Activated T-helper 17 cell treated with anti-CD3 and anti-CD28 coated beads, Interleukin-2, amount 50 U/mL, for 72 hours (primary cell): ENCODE measurements around the gene ULBP1. TPM values are rescaled to one million over a fixed set of nuclear protein-coding genes. Genes with fewer than 3 reads are reported as not detected.
A peak's percentile ranks its signal among the peaks of the same experiment; 100 is the strongest.
"Not testable (repeated sequence)": the region's sequence is repeated elsewhere in the genome, so short reads cannot be mapped to it uniquely, and the experiment has no call there.

ENCODE experiments used
- ATAC-seq: fragments of 150-1000 bp; cut with Tn5 transposase; replicated peaks from 2 replicates; pipeline ENCODE4 v1.10.0; 2021; ENCODE audit warnings: mild to moderate bottlenecking, moderate library complexity
- H3K27ac Mint-ChIP-seq: one replicate; pipeline ENCODE4 v1.8.0; 2022; ENCODE audit warnings: mixed read lengths
- H3K27me3 Mint-ChIP-seq: one replicate; pipeline ENCODE4 v1.8.0; 2022; ENCODE audit warnings: mixed read lengths
- H3K36me3 Mint-ChIP-seq: one replicate; pipeline ENCODE4 v1.8.0; 2022; ENCODE audit warnings: low read depth, mild to moderate bottlenecking, mixed read lengths
- H3K4me1 Mint-ChIP-seq: one replicate; pipeline ENCODE4 v1.8.0; 2022; ENCODE audit warnings: mixed read lengths
- H3K4me3 Mint-ChIP-seq: one replicate; pipeline ENCODE4 v1.8.0; 2022; ENCODE audit warnings: mild to moderate bottlenecking, mixed read lengths
- H3K9me3 Mint-ChIP-seq: one replicate; pipeline ENCODE4 v1.8.0; 2022; ENCODE audit warnings: mixed read lengths
- total RNA-seq, 2 donors: library from RNA; stranded (reverse); gene quantifications; one replicate each; pipeline ENCODE4 v1.2.3, GENCODE V29; 2022

ULBP1 gene
- total RNA-seq, 2 donors from 2014 or later, result 0.35 to 0.48 TPM

DNA sequence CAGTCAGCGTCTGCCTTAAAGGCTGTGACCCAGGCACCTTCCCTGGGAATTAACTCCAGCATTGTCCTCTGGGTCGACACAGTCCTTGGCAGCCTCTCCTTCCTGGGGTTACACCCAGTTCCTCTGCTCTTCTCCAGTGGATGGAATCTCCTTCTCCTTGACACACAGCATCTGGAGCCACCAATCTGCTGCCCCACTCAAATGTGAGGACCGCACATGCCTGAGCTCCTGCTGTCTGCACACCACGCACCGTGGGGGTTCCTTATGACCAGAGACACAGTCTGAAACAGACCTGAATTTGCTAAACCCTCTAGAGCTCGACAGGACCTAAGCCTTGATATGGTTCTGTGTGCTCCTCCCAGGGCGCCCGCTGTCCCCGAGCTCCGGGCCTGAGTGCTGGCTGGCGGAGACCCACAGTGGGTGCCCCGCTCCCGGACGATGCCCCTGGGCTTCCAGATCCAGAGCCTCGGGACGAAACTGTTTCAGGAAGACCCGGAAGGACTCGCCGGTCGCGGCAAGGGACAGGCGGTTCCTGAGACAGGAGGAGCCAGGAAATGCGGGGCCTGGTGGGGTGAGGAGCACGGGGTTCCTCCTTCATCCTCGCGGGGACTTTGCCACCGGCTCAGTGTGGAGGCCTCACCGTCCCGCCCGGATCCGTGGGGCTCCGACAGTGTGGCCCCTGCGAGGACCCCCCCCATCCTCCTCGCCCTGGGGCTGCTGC, 38.3 kb upstream of the ULBP1 start:
- Mint-ChIP-seq H3K9me3 (no peaks in the 10 kb centered on the region), H3K27ac (no peak overlapping the region), H3K36me3 (no peaks in the 10 kb centered on the region), H3K4me1 (peaks cover 18% of the 10 kb centered on the region), H3K4me3 (peak overlapping the region; percentile 58), H3K27me3 (peaks cover 75% of the 10 kb centered on the region)
- ATAC-seq, result no peak

DNA sequence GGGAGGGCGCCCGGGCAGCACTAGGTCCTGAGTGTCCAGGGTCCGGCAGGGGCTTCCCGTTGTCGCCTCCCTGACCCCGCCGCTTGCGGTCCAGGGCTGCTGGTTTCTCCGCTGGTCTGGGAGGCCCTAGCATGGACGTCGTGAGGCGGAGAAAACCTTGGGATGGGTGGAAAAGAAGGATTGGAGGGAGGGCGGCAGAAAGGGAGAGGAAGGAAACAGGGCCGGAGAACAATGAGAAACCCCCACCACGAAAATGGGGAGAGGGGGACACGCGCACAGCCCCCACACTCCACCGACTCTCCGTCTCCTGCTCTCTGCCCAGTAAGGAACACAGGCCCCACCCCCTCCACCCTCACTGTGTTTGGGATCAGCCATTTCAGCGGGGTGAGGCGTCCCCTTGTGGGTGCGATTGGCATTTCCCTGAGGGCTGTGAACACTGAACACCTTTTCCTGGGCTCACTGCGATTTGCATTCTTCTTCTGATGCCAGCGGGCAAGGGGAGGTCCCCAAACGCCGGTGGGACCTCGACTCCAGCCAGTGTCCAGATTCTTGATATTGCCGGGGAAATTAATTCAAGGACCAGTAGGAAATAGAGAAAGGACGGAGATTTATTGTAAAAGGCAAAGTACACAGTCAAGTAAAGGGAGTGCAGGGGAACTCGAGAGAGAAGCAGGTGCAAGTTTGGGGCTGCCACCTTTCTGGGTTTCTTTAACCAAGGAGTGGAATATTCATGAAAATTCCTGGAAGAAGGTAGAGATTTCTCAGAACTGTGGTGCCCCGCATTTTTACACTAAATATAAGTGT, 37.6 kb upstream of the ULBP1 start:
- Mint-ChIP-seq H3K4me3 (peak overlapping the region; percentile 58), H3K27me3 (peaks cover 75% of the 10 kb centered on the region), H3K36me3 (no peaks in the 10 kb centered on the region), H3K27ac (no peak overlapping the region), H3K4me1 (peaks cover 18% of the 10 kb centered on the region), H3K9me3 (no peaks in the 10 kb centered on the region)
- ATAC-seq, result peak; percentile 82

DNA sequence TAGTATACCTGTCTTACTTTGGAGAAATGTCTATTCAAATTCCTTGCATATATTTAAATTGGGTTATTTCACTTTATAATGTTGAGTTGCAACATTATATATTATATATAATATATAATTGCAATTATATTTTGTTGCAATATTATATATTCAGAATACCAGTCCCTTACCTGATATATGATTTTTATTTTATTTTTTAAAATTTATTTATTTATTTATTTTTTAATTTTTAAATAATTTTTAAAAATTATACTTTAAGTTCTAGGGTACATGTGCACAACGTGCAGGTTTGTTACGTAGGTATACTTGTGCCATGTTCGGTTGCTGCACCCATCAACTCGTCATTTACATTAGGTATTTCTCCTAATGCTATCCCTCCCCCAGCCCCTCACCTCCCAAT, 36.7 kb upstream of the ULBP1 start:
- H3K36me3 Mint-ChIP-seq, H3K9me3 Mint-ChIP-seq, H3K4me3 Mint-ChIP-seq, ATAC-seq, H3K27ac Mint-ChIP-seq: not testable (repeated sequence)
- H3K27me3 Mint-ChIP-seq, result peaks cover 77% of the 10 kb centered on the region
- peaks cover 15% of the 10 kb centered on the region for H3K4me1 Mint-ChIP-seq

DNA sequence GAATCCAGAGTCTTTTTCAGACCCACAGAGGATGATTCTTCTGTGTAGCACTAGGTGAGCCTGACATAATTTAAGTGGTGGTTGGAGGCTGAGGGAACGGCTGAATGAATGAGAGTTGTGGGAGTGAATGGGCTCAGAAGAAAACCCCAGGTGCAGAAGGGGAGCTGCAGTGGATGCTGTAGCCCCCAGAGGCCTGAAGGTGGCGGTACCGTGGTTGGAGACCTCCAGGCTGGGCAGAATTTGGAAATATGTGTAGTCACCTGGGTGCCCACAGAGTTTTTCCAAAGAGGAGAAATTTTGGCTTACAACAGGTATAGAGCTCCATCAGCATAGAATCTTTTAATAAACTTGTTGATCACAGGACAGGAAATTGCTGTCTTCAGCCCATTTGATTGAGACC, 34.3 kb upstream of the ULBP1 start:
- Mint-ChIP-seq H3K4me1 (peaks cover 8% of the 10 kb centered on the region), H3K27me3 (peaks cover 79% of the 10 kb centered on the region), H3K27ac (no peak overlapping the region), H3K9me3 (no peaks in the 10 kb centered on the region), H3K36me3 (no peaks in the 10 kb centered on the region), H3K4me3 (no peak overlapping the region)
- ATAC-seq, result no peak

DNA sequence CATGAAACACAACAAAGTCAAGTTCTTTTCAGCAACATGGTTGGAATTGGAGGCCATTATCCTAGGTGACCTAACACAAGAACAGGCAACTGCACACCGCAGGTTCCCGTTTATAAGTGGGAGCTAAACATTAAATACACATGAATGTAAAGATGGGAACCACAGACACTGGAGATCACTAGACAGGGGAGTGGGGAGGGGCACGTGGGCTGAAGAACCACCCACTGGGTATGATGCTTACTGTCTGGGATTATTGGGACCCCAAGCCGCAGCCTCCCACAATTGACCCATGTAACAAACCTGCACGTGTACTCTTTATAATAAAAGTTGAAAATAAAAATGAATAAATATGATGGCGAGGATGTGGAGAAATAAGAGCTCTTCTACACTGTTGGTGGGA, 32.2 kb upstream of the ULBP1 start:
- Mint-ChIP-seq H3K27ac (no peak overlapping the region), H3K4me1 (peaks cover 9% of the 10 kb centered on the region), H3K9me3 (no peaks in the 10 kb centered on the region), H3K27me3 (peaks cover 81% of the 10 kb centered on the region), H3K4me3 (no peak overlapping the region), H3K36me3 (no peaks in the 10 kb centered on the region)
- ATAC-seq, result no peak

DNA sequence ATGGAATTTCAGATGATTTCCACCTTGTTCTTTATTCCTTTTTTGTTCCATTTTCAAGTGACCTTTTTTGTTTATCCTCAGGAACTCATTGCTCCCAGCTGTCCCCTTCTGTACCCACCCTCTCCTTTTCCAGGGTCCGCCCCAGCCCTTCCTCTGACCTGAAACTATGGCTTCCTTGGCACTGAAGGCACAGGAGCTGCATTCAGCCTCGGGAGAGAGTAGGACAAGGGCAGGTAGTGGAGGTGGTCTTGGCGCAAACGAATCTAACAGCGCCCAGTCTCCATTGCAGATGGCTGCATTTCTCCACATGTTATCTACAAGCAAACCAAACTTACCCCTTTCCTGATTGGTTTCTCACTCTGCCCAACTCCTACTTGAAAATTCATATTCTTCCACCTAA, 30.7 kb upstream of the ULBP1 start:
- H3K27ac Mint-ChIP-seq, result no peak overlapping the region
- H3K4me3 Mint-ChIP-seq, result no peak overlapping the region
- ATAC-seq, result no peak
- H3K9me3 Mint-ChIP-seq, result no peaks in the 10 kb centered on the region
- H3K36me3 Mint-ChIP-seq, result no peaks in the 10 kb centered on the region
- H3K27me3 Mint-ChIP-seq, result peaks cover 86% of the 10 kb centered on the region
- peaks cover 9% of the 10 kb centered on the region for H3K4me1 Mint-ChIP-seq

DNA sequence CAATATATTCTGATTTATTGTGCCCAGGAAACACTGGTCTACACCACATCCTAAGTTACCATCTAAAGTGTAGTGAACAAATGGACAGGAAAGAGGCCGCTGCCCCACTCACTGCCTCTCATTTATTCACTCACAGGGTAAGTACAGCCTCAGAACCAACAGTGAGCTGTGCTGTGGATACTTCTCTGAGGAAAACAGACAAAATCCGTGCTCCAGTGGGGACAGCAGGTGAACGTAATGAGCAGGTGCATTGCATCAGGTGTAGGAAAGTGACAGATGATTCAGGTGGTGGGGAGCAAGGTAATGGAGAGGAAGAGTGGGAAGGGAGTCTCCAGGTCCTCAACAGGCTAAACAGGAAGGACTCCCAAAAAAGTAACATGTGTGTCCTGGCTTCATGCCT, 30.3 kb upstream of the ULBP1 start:
- Mint-ChIP-seq H3K4me3 (no peak overlapping the region), H3K27ac (no peak overlapping the region), H3K36me3 (no peaks in the 10 kb centered on the region), H3K4me1 (peaks cover 9% of the 10 kb centered on the region), H3K27me3 (peaks cover 82% of the 10 kb centered on the region), H3K9me3 (no peaks in the 10 kb centered on the region)
- ATAC-seq, result no peak

DNA sequence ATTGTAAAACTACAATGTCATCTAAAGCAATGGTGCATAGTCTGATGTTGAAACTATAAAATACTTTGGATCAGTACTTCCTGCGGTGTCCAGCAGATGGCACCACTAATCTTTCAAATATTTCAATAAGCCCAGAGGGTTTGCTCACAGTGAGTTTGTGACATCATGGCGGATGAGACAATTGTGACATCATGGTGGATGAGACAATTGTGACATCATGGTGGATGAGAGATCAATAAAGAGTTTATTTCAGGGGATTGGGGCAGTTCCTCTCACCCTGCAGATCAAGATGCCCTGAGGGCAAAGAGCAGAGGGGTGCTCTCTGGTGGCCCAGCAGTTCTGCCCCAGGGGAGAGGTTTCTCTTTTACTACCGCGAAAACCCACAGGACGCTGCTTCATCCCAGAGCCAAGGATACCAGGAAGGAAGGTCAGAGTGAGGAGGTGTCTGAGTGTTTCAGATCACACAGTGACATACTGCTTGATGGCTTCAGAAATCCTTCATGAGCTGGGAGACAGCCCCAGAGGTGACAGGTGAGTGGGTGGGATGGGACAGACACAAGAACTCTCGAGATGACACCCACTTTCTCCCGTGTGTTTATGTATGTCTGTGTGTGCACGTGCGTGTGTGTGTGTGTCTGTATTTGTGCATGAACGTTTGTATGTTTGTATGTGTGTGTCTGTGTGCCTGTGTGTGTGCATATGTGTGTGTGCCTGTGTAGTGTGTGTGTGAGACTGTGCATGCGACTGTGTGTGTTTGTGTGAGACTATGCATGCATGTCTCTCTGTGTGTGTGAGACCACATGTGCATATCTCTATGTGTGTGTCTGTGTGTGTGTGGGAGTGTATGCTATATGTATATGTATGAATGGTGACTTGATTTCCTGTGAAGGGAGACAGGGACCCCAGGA, 29.2 kb upstream of the ULBP1 start:
- H3K4me1 Mint-ChIP-seq, result peaks cover 16% of the 10 kb centered on the region
- ATAC-seq, result peak; percentile 50
- no peak overlapping the region for H3K4me3 Mint-ChIP-seq
- no peak overlapping the region for H3K27ac Mint-ChIP-seq
- peaks cover 7% of the 10 kb centered on the region for H3K36me3 Mint-ChIP-seq
- peaks cover 79% of the 10 kb centered on the region for H3K27me3 Mint-ChIP-seq
- H3K9me3 Mint-ChIP-seq, result no peaks in the 10 kb centered on the region

DNA sequence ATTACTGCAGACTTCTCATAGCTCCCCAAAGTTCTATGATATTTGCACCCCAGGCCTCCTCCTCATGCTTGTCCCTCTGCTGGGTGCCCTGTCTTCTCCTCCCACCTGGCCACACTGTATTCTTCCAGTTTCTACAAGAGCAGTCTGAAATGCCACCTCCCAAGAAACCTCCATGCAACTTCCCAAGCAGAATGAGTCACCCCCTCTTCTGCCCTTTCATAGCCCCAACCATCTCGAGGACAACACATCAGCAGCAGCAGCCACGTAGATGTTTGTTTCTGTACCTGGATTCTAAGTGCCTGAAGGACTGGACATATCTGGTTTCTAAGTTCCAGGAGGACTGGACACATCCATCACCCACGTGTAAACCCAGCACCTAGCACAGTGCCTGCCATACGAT, 28.5 kb upstream of the ULBP1 start:
- peaks cover 73% of the 10 kb centered on the region for H3K27me3 Mint-ChIP-seq
- H3K27ac Mint-ChIP-seq, result no peak overlapping the region
- no peak for ATAC-seq
- H3K4me3 Mint-ChIP-seq, result no peak overlapping the region
- peaks cover 16% of the 10 kb centered on the region for H3K4me1 Mint-ChIP-seq
- peaks cover 7% of the 10 kb centered on the region for H3K36me3 Mint-ChIP-seq
- H3K9me3 Mint-ChIP-seq, result no peaks in the 10 kb centered on the region

DNA sequence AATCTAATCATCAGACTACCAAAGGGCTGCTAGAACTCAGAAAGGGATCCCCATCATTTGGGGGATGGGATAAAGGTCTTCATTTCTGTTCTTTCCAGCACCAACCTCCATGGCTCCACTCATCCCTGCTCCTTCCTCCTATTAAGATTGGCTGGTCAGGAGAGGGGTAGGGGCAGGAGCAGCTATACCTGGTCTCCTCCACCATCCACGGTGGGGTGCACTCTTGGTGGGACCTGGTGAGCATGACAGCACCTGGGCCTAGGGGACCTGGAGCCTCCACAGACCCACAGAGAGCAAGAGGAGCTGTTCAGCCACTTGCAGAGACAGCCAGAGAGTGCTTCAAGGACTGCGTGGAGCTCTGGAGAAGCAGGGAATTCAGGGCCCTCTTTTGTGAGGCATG, 28.1 kb upstream of the ULBP1 start:
- H3K4me1 Mint-ChIP-seq, result peaks cover 16% of the 10 kb centered on the region
- peaks cover 72% of the 10 kb centered on the region for H3K27me3 Mint-ChIP-seq
- no peak overlapping the region for H3K4me3 Mint-ChIP-seq
- no peak overlapping the region for H3K27ac Mint-ChIP-seq
- H3K36me3 Mint-ChIP-seq, result peaks cover 7% of the 10 kb centered on the region
- H3K9me3 Mint-ChIP-seq, result no peaks in the 10 kb centered on the region
- no peak for ATAC-seq

DNA sequence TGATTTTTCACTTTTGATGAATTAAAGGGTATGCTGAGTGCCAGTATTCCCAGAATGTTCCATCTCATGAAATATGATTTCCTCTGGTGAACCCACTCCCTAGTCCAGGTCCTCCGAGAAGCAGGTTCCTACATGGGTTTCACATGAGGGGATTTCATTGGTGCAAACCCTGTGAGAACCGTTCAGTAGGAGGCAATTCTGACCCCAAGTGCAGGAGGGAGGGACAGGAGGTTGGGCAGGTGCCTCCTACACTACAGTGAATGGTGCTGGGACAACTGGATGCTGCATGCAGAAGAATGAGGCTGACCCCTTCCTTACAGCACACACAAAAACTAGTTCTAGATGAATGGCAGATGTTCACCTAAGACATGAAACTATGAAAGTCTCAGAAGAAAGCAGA, 27.0 kb upstream of the ULBP1 start:
- H3K9me3 Mint-ChIP-seq, result no peaks in the 10 kb centered on the region
- peaks cover 7% of the 10 kb centered on the region for H3K36me3 Mint-ChIP-seq
- no peak for ATAC-seq
- H3K4me3 Mint-ChIP-seq, result no peak overlapping the region
- peaks cover 62% of the 10 kb centered on the region for H3K27me3 Mint-ChIP-seq
- peaks cover 16% of the 10 kb centered on the region for H3K4me1 Mint-ChIP-seq
- H3K27ac Mint-ChIP-seq, result no peak overlapping the region

DNA sequence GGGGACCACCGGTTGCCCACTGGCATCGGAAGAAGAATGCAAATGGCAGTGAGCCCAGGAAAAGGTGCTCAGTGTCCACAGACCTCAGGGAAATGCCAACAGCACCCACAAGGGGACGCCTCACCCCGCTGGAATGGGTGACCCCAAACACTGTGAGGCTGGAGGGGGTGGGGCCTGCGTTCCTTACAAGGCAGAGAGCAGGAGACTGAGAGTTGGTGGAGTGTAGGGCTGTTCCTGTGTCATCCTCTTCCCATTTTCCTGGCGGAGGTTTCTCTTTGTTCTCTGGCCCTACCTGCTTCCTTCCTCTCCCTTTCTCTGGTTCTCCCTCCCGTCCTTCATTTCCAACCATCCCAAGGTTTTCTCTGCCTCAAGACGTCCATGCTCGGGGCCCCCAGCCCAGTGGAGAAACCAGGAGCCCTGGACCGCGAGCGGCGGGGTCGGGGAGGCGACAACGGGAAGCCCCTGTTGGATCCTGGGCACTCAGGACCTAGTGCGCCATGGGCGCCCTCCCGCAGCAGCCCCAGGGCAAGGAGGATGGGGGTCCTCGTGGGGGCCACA, 25.7 kb upstream of the ULBP1 start:
- not testable (repeated sequence) for H3K27ac Mint-ChIP-seq, H3K36me3 Mint-ChIP-seq, H3K9me3 Mint-ChIP-seq
- peak overlapping the region; percentile 84 for H3K4me3 Mint-ChIP-seq
- peaks cover 16% of the 10 kb centered on the region for H3K4me1 Mint-ChIP-seq
- H3K27me3 Mint-ChIP-seq, result peaks cover 57% of the 10 kb centered on the region
- peak; percentile 18 for ATAC-seq

DNA sequence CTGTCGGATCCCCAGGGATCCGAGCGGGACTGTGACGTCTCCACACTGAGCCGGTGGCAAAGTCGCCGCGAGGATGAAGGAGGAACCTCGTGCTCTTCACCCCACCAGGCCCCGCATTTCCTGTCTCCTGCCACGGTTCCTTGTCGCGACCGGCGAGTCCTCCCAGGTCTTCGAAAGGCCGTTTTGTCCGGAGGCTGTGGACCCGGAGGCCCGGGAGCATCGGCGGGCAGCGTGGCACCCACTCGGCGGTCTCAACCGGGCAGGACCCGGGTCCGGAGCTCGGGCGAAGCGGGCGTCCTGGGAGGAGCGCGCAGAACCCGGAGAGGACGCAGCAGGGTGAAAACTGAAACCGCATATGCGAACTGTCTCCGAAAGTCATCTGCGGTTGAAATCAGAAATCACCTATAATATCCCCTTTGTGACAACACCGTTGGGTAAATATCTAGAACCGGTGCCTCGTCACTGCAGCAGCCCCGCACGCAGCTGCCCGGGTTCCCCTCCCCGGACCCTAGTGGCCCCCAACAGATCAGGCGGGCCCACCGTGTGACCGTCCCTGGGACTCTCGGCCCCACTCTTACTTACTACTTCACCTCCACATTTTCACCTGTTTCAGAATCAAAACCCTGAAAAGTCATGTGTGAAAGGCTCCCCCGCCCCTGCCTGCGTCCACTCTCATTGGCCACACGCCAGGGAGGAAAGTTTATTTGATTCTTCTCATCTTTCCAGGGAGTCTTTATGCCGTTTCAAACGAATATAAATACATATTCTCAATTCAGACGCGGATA, 25.0 kb upstream of the ULBP1 start:
- ATAC-seq, result peak; percentile 44
- H3K27me3 Mint-ChIP-seq, result peaks cover 51% of the 10 kb centered on the region
- no peaks in the 10 kb centered on the region for H3K9me3 Mint-ChIP-seq
- peak overlapping the region; percentile 84 for H3K4me3 Mint-ChIP-seq
- H3K4me1 Mint-ChIP-seq, result peaks cover 16% of the 10 kb centered on the region
- H3K27ac Mint-ChIP-seq, result peak overlapping the region; percentile 54
- H3K36me3 Mint-ChIP-seq, result peaks cover 7% of the 10 kb centered on the region

DNA sequence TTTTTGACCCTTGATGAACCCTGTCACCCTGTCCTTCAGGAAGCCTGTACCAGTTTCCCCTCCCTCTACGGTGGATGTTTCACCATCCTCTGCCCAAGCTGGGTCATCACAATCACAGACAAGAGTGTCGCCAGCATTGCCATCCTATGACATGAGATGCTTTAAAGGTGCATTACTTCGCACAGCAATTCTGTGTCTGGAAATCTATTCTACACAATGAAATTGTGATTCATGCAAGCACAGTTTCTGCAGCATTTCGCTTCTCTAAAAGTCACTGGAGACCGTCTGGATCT, 24.4 kb upstream of the ULBP1 start:
- Mint-ChIP-seq H3K4me3 (peak overlapping the region; percentile 84), H3K27ac (peak overlapping the region; percentile 54), H3K9me3 (no peaks in the 10 kb centered on the region), H3K4me1 (peaks cover 16% of the 10 kb centered on the region), H3K36me3 (peaks cover 7% of the 10 kb centered on the region), H3K27me3 (peaks cover 48% of the 10 kb centered on the region)
- ATAC-seq, result no peak
